ENCODE results near the gene NPTX1.

- TF ChIP-seq TAF1 (IDR thresholded peaks at IDR 0.05; ENCODE audit: borderline replicate concordance, insufficient read depth, low read length) (no peak), POLR2AphosphoS5 (IDR thresholded peaks at IDR 0.05; ENCODE audit: low read depth, low read length) (no peak)
Measured at GRCh38 chr17:80511222-80512180, 35.1 kb upstream of the NPTX1 start.
